AML-193 (cell line): Measurements from ENCODE around the gene CHTOP.
"Not testable (repeated sequence)": the region's sequence is repeated elsewhere in the genome, so short reads cannot be mapped to it uniquely, and the experiment has no call there.

ENCODE experiments used
- DNase-seq, 2 experiments: peaks; one replicate each; lab custom pipeline; 2025; lab: John Stamatoyannopoulos, UW

CHTOP gene

GRCh38 chr1:153635872-153636271, 2.0 kb downstream of the CHTOP start:
- DNase-seq = no peak

- DNase-seq = no peak
These were observed 2.4 kb downstream of the CHTOP start for GRCh38 chr1:153636312-153636711.

- DNase-seq = no peak
These were observed 4.4 kb downstream of the CHTOP start for GRCh38 chr1:153638261-153638660.

- no peak for DNase-seq
These were observed 5.4 kb downstream of the CHTOP start for GRCh38 chr1:153639280-153639679.

GRCh38 chr1:153640213-153640612, 6.3 kb downstream of the CHTOP start:
- not testable (repeated sequence) for DNase-seq

GRCh38 chr1:153640861-153641260, 7.0 kb downstream of the CHTOP start:
- DNase-seq = no peak

- no peak for DNase-seq
These were observed 8.3 kb downstream of the CHTOP start for GRCh38 chr1:153642161-153642560.

- DNase-seq = no peak
These were observed 9.2 kb downstream of the CHTOP start for GRCh38 chr1:153643100-153643499.

GRCh38 chr1:153643816-153644215, 9.9 kb downstream of the CHTOP start:
- DNase-seq = no peak

GRCh38 chr1:153646672-153647345, 12.9 kb downstream of the CHTOP start:
- peak; percentile 48 to 49 for DNase-seq

- DNase-seq = no peak
These were observed 13.5 kb downstream of the CHTOP start for GRCh38 chr1:153647346-153647714.

- DNase-seq = no peak
These were observed 14.3 kb downstream of the CHTOP start for GRCh38 chr1:153648000-153648643.

GRCh38 chr1:153649137-153649862, 15.4 kb downstream of the CHTOP start:
- DNase-seq = no peak

- DNase-seq = no peak
These were observed 16.0 kb downstream of the CHTOP start for GRCh38 chr1:153649863-153650235.

GRCh38 chr1:153651771-153652170, 17.9 kb downstream of the CHTOP start:
- DNase-seq = no peak

- DNase-seq = no peak
These were observed 19.1 kb downstream of the CHTOP start for GRCh38 chr1:153652805-153653500.

- no peak for DNase-seq
These were observed 21.5 kb downstream of the CHTOP start for GRCh38 chr1:153655333-153655732.

GRCh38 chr1:153658400-153659174, 24.7 kb downstream of the CHTOP start, which contains the start of gene SNAPIN:
TSS of gene SNAPIN (plus strand) at chr1:153658703. CDS start at chr1:153658744, 41 bp downstream.
- peak; percentile 78 to 85 for DNase-seq

- no peak for DNase-seq
These were observed 25.3 kb downstream of the CHTOP start for GRCh38 chr1:153659175-153659534.

- DNase-seq = no peak
These were observed 25.8 kb downstream of the CHTOP start for GRCh38 chr1:153659656-153660055.

GRCh38 chr1:153661111-153661708, 27.3 kb downstream of the CHTOP start:
- DNase-seq = no peak
